GM13976 (cell line): ENCODE measurements around the gene PLCXD1.

Experiments used
- DNase-seq: peaks from one replicate; pipeline ENCODE4 v3.0.0; 2012; ENCODE audit warnings: low spot score
- CTCF ChIP-seq: IDR thresholded peaks from 2 replicates; pipeline ENCODE4 v1.5.1; 2012; ENCODE audit warnings: borderline replicate concordance, mild to moderate bottlenecking; ENCODE audit not compliant: insufficient read depth; ENCODE audit errors: extremely low read depth, missing control alignments, control extremely low read depth
- in situ Hi-C: fragments of 300-500 bp; cut with MboI; formaldehyde crosslinking; loops from one replicate; pipeline ENCODE4 v1.12.0; 2022; ENCODE audit warnings: low sequenced_read_pairs, mixed read lengths, inconsistent platforms; ENCODE audit not compliant: unreplicated experiment

PLCXD1 gene

GRCh38 chrX:288561-288991 is 7.4 kb downstream of the PLCXD1 start:
- no peak for DNase-seq
- no peak for TF ChIP-seq CTCF
- in situ Hi-C loops, result no loop called here

- in situ Hi-C loops, result no loop called here
- TF ChIP-seq CTCF, result no peak
Observed at GRCh38 chrX:290476-291166, 9.4 kb downstream of the PLCXD1 start.

GRCh38 chrX:291411-291901 is 10.3 kb downstream of the PLCXD1 start:
- in situ Hi-C loops, result no loop called here
- no peak for TF ChIP-seq CTCF
- no peak for DNase-seq

More at GRCh38 chrX:290476-291166, 9.4 kb downstream of the PLCXD1 start:
- DNase-seq, result no peak

GRCh38 chrX:292900-293897 is 12.0 kb downstream of the PLCXD1 start:
- peak; percentile 20 for DNase-seq
- in situ Hi-C loops, result no loop called here
- TF ChIP-seq CTCF, result no peak

GRCh38 chrX:295136-295535 is 14.0 kb downstream of the PLCXD1 start:
- peak; percentile 27 for DNase-seq
- TF ChIP-seq CTCF, result no peak
- in situ Hi-C loops, result no loop called here

- in situ Hi-C loops, result no loop called here
- TF ChIP-seq CTCF, result no peak
- no peak for DNase-seq
Observed at GRCh38 chrX:298993-299392, 17.8 kb downstream of the PLCXD1 start.
